Stomach (tissue), 9 donors: ENCODE data around the gene TBC1D5. TPM values are rescaled to one million over a fixed set of nuclear protein-coding genes. Genes with fewer than 3 reads are reported as not detected.

Experiments
- DNase-seq, 2 donors: peaks; one replicate each; pipeline versions ENCODE4 v3.0.0 to v3.0.0-alpha.2; 2013 to 2019
- H3K27ac ChIP-seq, 5 donors: fragments of 200-600 bp in 4 of 5; sonication (generic) in 4 of 5; one replicate each; pipeline ENCODE4 v1.5.1; 2013 to 2019; ENCODE audit warnings: mild to moderate bottlenecking in 1 of 5, moderate library complexity in 1 of 5
- H3K27me3 ChIP-seq, 3 donors: fragments of 200-600 bp; sonication (generic); one replicate each; pipeline ENCODE4 v1.5.1; 2017 to 2019; ENCODE audit warnings: mixed run types in 1 of 3
- H3K36me3 ChIP-seq, 4 donors: fragments of 200-600 bp; sonication (generic); 1 replicate in 3 of 4; 2 replicates in 1 of 4; pipeline ENCODE4 v1.5.1; 2016 to 2019
- H3K4me1 ChIP-seq, 4 donors: fragments of 200-600 bp; sonication (generic); one replicate each; pipeline ENCODE4 v1.5.1; 2016 to 2019
- H3K4me3 ChIP-seq, 4 donors: fragments of 200-600 bp; sonication (generic) in 3 of 4; one replicate each; pipeline ENCODE4 v1.5.1; 2016 to 2019; ENCODE audit warnings: mild to moderate bottlenecking in 1 of 4
- H3K9me3 ChIP-seq, 4 donors: fragments of 200-600 bp; sonication (generic); one replicate each; pipeline ENCODE4 v1.5.1; 2016 to 2019
- EP300 ChIP-seq: sonication (generic); formaldehyde crosslinking; IDR thresholded peaks from one replicate; pipeline ENCODE4 v1.6.1; 2017; ENCODE audit warnings: antibody characterized with exemption
- POLR2A ChIP-seq, 4 donors: fragments of 450-650 bp; IDR thresholded peaks; one replicate each; pipeline ENCODE4 v1.6.1; 2016; ENCODE audit warnings: antibody characterized with exemption in 4 of 4, control low read depth in 2 of 4, mild to moderate bottlenecking in 1 of 4, moderate library complexity in 1 of 4
- POLR2AphosphoS5 ChIP-seq, 3 donors: sonication (generic); formaldehyde crosslinking; IDR thresholded peaks; one replicate each; pipeline ENCODE4 v1.6.1; 2016; ENCODE audit warnings: antibody characterized with exemption in 3 of 3
- WGBS, 5 donors: extraction: QIAGEN DNeasy Blood & Tissue Kit in 3 of 5; methylation state at CpG; one replicate each; pipeline versions ENCODE4 v1.1.5 to v1.1.7; 2013 to 2018; 5-methylcytosine and 5-hydroxymethylcytosine counted together
- intact Hi-C: fragments of 100-400 bp; cut with DNase I; formaldehyde crosslinking; loops from one replicate; pipeline ENCODE4 v1.15.1; 2023; ENCODE audit warnings: low total_unique reads
- polyA plus RNA-seq, 3 donors: library from polyadenylated mRNA; stranded (reverse); fragments of 200-250 nt; gene quantifications; one replicate each; pipeline ENCODE4 v1.2.3, GENCODE V29; 2013
- total RNA-seq, 5 donors: library from RNA; depleted of rRNA; stranded (reverse); fragments of >200 nt; gene quantifications; one replicate each; pipeline versions ENCODE4 v1.1.0 to v1.2.3, GENCODE V29; 2014 to 2016
- TF ChIP-seq, protein P1 (sequence below), 7 experiments: fragments of 450-650 bp in 4 of 7; fragments of 200-600 bp in 3 of 7; sonication (generic) in 3 of 7; IDR thresholded peaks; one replicate each; pipeline ENCODE4 v1.5.1; 2016 to 2019; ENCODE audit warnings: antibody characterized with exemption in 7 of 7, control low read depth in 2 of 7, mild to moderate bottlenecking in 1 of 7
- donor health status: healthy with polysubstance abuse.
- donor health status: Bipolar disorder and iron deficiency.
- donor health status: healthy.

TBC1D5 gene
- total and polyA plus RNA-seq, 8 donors = 4.7 to 75.1 (median 32.0) TPM

GRCh38 chr3:17515445-17516234 is 226.8 kb downstream of the TBC1D5 start:
- no peak for DNase-seq
- Histone ChIP-seq H3K4me3 (no peak overlapping the region), H3K27me3 (no peaks in the 10 kb centered on the region), H3K27ac (no peak overlapping the region), H3K9me3 (no peaks in the 10 kb centered on the region), H3K36me3 (peaks cover 0 to 7% (median 2%) of the 10 kb centered on the region in 4 donors), H3K4me1 (peaks cover 0 to 36% (median 9%) of the 10 kb centered on the region in 4 donors)
- intact Hi-C loops = no loop called here
- TF ChIP-seq EP300 = no peak
- no peak for TF ChIP-seq POLR2A (IDR thresholded peaks at IDR 0.05)
- TF ChIP-seq POLR2AphosphoS5 (IDR thresholded peaks at IDR 0.05) = no peak
- TF ChIP-seq, protein P1, sequence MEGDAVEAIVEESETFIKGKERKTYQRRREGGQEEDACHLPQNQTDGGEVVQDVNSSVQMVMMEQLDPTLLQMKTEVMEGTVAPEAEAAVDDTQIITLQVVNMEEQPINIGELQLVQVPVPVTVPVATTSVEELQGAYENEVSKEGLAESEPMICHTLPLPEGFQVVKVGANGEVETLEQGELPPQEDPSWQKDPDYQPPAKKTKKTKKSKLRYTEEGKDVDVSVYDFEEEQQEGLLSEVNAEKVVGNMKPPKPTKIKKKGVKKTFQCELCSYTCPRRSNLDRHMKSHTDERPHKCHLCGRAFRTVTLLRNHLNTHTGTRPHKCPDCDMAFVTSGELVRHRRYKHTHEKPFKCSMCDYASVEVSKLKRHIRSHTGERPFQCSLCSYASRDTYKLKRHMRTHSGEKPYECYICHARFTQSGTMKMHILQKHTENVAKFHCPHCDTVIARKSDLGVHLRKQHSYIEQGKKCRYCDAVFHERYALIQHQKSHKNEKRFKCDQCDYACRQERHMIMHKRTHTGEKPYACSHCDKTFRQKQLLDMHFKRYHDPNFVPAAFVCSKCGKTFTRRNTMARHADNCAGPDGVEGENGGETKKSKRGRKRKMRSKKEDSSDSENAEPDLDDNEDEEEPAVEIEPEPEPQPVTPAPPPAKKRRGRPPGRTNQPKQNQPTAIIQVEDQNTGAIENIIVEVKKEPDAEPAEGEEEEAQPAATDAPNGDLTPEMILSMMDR (IDR thresholded peaks at IDR 0.05) = no peak
- 38 to 65% (median 53%) methylated on average over 4 of the region's 4 CpGs for WGBS, 5 donors

- Histone ChIP-seq H3K36me3 (peaks cover 0 to 7% (median 2%) of the 10 kb centered on the region in 4 donors), H3K9me3 (no peaks in the 10 kb centered on the region), H3K4me3 (no peak overlapping the region), H3K27ac (no peak overlapping the region), H3K27me3 (no peaks in the 10 kb centered on the region), H3K4me1 (peaks cover 0 to 26% (median 9%) of the 10 kb centered on the region in 4 donors)
- TF ChIP-seq, protein P1 (IDR thresholded peaks at IDR 0.05) = no peak
- TF ChIP-seq EP300 = no peak
- no peak for TF ChIP-seq POLR2A (IDR thresholded peaks at IDR 0.05)
- no peak for TF ChIP-seq POLR2AphosphoS5 (IDR thresholded peaks at IDR 0.05)
- intact Hi-C loops = no loop called here
- no peak for DNase-seq
Measured at GRCh38 chr3:17514597-17514996, 227.8 kb downstream of the TBC1D5 start.

GRCh38 chr3:17510265-17510664 is 232.2 kb downstream of the TBC1D5 start:
- 67 to 77% (median 71%) methylated on average over 4 of the region's 4 CpGs for WGBS, 5 donors
- no peaks in the 10 kb centered on the region for H3K9me3 ChIP-seq
- H3K4me3 ChIP-seq = no peak overlapping the region
- DNase-seq = no peak
- intact Hi-C loops = no loop called here
- TF ChIP-seq POLR2AphosphoS5 (IDR thresholded peaks at IDR 0.05) = no peak
- no peak for TF ChIP-seq EP300
- TF ChIP-seq, protein P1 (IDR thresholded peaks at IDR 0.05) = no peak
- no peak for TF ChIP-seq POLR2A (IDR thresholded peaks at IDR 0.05)
- H3K27me3 ChIP-seq = no peaks in the 10 kb centered on the region
- no peak overlapping the region for H3K27ac ChIP-seq
- no peaks in the 10 kb centered on the region for H3K36me3 ChIP-seq
- H3K4me1 ChIP-seq = peaks cover 0 to 7% (median under 1%) of the 10 kb centered on the region in 4 donors

DNA sequence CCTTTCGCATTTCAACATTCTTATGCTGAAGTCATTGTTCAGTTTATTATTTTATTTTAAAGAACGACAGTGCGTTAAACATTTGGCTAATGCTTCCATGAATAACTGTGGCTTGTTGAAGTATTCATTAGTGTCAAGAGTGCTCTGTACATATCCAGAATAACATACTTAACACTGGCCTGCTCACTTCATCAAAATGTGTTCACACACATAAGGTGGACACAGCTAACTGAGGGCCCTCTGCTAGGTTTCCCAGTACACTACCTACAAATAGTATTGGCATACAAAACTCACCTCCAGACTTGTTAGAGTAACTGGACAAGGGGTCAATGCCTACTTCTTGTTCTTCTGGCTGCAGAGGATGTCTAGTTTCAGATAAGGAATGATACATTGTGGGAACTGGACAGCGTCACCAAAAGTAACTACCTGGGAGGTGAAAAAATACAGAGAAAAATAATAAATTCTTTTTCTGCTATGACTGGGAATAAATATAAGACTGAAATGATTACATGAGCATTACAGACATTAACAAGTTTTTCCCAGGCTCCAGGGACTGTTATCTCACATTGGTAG is 234.2 kb downstream of the TBC1D5 start:
- no peak overlapping the region for H3K27ac ChIP-seq
- intact Hi-C loops = no loop called here
- no peaks in the 10 kb centered on the region for H3K4me1 ChIP-seq
- DNase-seq = no peak
- no peak overlapping the region for H3K4me3 ChIP-seq
- no peaks in the 10 kb centered on the region for H3K27me3 ChIP-seq
- no peaks in the 10 kb centered on the region for H3K36me3 ChIP-seq
- no peak for TF ChIP-seq POLR2A (IDR thresholded peaks at IDR 0.05)
- TF ChIP-seq EP300 = no peak
- TF ChIP-seq, protein P1 (IDR thresholded peaks at IDR 0.05) = no peak
- no peak for TF ChIP-seq POLR2AphosphoS5 (IDR thresholded peaks at IDR 0.05)
- 90 to 99% (median 94%) methylated on average over 4 of the region's 4 CpGs for WGBS, 5 donors
- no peaks in the 10 kb centered on the region for H3K9me3 ChIP-seq
